ENCODE data around the gene GRM8.

The GRM8 gene

DNA sequence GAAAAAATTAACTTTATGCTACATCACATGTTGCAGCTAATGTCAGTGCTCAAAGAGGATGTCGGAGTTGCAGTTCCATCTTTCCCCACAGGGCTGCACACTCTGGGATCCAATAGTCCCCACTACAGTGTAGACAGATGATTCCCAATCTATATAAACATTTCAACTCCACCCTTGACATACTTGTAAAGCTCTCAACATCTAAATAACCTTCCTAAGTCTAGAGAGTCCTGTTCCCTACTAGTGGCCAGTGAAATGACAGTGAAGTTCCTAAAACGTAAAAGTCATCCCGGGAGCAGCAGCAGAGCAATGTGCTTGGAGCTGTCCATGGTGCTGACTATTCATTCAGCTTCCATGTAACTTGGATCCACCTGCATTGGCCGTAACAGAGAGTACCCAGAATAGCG lies 145.1 kb downstream of the GRM8 start:
- peak; percentile 46 for DNase-seq (ENCODE audit: low read depth)
- no peak overlapping the region for H3K4me3 ChIP-seq (ENCODE audit: control insufficient read depth, low read depth, low read length)
- TF ChIP-seq, protein P1, sequence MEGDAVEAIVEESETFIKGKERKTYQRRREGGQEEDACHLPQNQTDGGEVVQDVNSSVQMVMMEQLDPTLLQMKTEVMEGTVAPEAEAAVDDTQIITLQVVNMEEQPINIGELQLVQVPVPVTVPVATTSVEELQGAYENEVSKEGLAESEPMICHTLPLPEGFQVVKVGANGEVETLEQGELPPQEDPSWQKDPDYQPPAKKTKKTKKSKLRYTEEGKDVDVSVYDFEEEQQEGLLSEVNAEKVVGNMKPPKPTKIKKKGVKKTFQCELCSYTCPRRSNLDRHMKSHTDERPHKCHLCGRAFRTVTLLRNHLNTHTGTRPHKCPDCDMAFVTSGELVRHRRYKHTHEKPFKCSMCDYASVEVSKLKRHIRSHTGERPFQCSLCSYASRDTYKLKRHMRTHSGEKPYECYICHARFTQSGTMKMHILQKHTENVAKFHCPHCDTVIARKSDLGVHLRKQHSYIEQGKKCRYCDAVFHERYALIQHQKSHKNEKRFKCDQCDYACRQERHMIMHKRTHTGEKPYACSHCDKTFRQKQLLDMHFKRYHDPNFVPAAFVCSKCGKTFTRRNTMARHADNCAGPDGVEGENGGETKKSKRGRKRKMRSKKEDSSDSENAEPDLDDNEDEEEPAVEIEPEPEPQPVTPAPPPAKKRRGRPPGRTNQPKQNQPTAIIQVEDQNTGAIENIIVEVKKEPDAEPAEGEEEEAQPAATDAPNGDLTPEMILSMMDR (conservative IDR thresholded peaks at IDR 0.05; ENCODE audit: control insufficient read depth, insufficient read depth, low read depth, low read length), result peak; percentile 38

DNA sequence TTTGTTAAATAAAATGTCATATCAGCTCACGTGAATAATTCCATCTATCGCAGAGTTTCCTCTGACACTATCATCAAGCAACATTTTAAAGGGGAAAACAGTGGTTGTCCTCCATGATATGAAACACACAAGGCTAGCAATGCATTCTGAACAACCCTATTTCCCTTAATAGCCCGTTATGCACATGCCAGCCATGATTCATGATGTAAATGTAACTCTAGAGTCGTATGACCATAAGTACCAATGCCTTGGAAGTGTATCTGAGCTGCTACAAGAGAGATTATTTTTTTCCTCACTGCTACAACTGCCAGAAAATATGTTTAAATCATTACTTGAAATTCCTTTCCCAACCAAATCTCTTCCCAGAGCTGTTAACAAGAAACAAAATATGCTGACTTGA lies 159.4 kb downstream of the GRM8 start:
- TF ChIP-seq, protein P1 (conservative IDR thresholded peaks at IDR 0.05; ENCODE audit: control insufficient read depth, insufficient read depth, low read depth, low read length), result no peak
- H3K4me3 ChIP-seq (ENCODE audit: control insufficient read depth, low read depth, low read length), result no peak overlapping the region
- DNase-seq (ENCODE audit: low read depth), result no peak

DNA sequence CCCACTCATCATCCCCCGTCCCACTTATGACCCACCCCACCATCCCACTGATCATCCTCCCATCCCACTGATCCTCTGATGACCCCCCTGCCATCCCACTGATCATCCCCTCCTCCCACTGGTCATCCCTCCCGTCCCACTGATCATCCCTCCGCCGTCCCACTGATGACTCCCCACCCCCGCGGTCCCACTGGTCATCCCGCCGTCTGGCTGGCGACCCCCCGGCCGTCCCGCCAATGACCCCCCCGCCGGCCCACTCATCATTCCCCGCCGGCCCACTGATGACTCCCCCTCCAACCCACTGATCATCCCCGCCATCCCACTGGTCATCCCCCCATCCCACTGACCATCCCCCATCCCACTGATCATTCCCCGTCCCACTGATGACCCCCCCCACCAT lies 161.1 kb downstream of the GRM8 start:
- DNase-seq (ENCODE audit: low read depth), result no peak
- TF ChIP-seq, protein P1 (conservative IDR thresholded peaks at IDR 0.05; ENCODE audit: control insufficient read depth, insufficient read depth, low read depth, low read length), result no peak
- no peak overlapping the region for H3K4me3 ChIP-seq (ENCODE audit: control insufficient read depth, low read depth, low read length)

DNA sequence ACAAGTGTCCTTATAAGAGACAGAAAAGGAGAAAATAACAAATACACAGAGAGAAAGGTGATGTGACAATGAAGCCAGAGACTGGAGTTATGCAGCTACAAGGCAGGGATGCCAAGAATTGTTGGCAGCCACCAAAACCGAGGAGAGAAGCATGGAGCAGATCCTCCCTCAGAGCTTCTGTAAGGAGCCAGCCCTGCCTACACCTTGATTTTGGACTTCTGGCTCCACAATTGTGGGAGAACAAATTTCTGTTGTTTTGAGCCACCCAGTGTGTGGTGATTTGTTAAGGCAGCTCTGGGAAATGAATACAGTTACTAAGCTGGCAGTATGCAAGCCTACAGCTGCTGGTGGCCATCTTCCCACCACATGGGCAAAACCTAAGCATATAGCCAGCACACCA lies 163.6 kb downstream of the GRM8 start:
- TF ChIP-seq, protein P1 (conservative IDR thresholded peaks at IDR 0.05; ENCODE audit: control insufficient read depth, insufficient read depth, low read depth, low read length), result no peak
- H3K4me3 ChIP-seq (ENCODE audit: control insufficient read depth, low read depth, low read length), result no peak overlapping the region

DNA sequence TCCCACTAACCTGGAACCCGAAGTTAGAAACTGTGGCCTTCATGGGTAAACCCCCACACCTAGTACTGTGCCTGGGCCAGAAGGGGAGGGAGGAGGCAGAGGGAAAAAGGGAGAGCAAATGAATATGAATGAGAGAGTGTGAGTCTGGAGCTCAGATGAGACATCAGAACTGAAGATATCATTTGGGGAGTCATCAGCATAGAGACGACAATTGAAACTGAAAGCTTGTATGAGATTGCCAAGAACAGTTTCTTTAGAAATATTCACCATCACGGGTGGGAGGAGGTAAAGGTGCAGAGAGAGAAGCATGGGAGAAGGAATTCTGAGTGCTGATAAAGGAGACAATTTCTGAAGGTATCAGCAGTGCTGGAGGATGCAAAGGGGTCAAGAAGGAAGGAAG lies 171.2 kb downstream of the GRM8 start:
- no peak overlapping the region for H3K4me3 ChIP-seq (ENCODE audit: control insufficient read depth, low read depth, low read length)
- DNase-seq (ENCODE audit: low read depth), result no peak
- TF ChIP-seq, protein P1 (conservative IDR thresholded peaks at IDR 0.05; ENCODE audit: control insufficient read depth, insufficient read depth, low read depth, low read length), result no peak

More for the DNA sequence above, 163.6 kb downstream of the GRM8 start:
- no peak for DNase-seq (ENCODE audit: low read depth)

DNA sequence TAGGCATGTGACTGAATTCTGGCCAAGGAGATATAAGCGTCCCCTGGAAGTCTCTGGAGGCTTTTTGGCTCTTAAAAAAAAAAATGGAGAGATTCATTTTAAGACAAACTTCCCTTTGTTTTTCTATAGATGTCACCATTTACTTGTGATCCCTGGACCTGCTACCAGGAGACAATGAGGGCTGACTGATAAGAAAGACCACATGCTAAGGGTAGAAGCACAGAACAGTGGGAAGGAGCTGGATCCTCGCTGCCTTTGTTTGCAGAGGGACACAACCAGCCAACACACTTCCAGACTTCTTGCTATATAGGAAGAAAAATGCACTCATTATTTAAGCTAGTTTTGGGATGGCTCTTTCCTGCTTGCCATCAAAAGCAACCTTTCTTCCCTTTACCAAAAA lies 172.2 kb downstream of the GRM8 start:
- no peak for DNase-seq (ENCODE audit: low read depth)
- no peak overlapping the region for H3K4me3 ChIP-seq (ENCODE audit: control insufficient read depth, low read depth, low read length)
- TF ChIP-seq, protein P1 (conservative IDR thresholded peaks at IDR 0.05; ENCODE audit: control insufficient read depth, insufficient read depth, low read depth, low read length), result no peak

DNA sequence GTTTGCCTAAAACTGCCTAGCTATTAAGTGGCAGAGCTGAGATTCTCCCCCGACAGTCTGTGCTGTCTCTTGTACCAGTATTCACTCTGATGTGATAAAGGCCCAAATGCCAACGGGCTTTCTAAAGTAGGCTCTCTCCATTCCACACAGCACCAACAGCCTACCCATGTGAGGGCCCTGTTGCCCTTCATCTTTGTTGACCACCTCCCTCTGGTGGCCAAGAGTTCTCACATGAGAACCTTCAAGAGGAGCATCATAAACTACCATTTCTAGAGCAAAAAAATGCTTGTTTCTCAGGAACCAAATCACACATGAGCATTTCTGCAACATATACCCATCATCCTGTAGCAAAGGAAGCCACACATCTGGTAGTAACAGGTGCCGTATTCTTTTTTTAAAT lies 185.8 kb downstream of the GRM8 start:
- TF ChIP-seq, protein P1 (conservative IDR thresholded peaks at IDR 0.05; ENCODE audit: control insufficient read depth, insufficient read depth, low read depth, low read length), result no peak
- no peak overlapping the region for H3K4me3 ChIP-seq (ENCODE audit: control insufficient read depth, low read depth, low read length)
- no peak for DNase-seq (ENCODE audit: low read depth)
